H1 (cell line): ENCODE results near the gene HAND1. TPM values are rescaled to one million over a fixed set of nuclear protein-coding genes. Genes with fewer than 3 reads are reported as not detected.

ENCODE experiments used
- CTCF ChIA-PET: fragments of 300-600 bp; sonication (Branson Sonifier 250); formaldehyde crosslinking; loops from one replicate; lab custom pipeline; 2021; ENCODE audit not compliant: partially characterized antibody; lab: Charles Lee
- POLR2A ChIA-PET: fragments of 300-600 bp; sonication (Branson Sonifier 250); formaldehyde crosslinking; loops from one replicate; lab custom pipeline; 2021; ENCODE audit warnings: inconsistent platforms; ENCODE audit not compliant: partially characterized antibody; lab: Charles Lee
- DNase-seq, 2 experiments: peaks; one replicate each; pipeline versions ENCODE4 v3.0.0 to v3.0.0-alpha.2; 2010 to 2022; ENCODE audit warnings: low spot score in 2 of 2, low read depth in 1 of 2, mixed read lengths in 1 of 2
- FAIRE-seq: peaks from 2 replicates; lab custom pipeline; 2011; peaks lifted over from hg19 to GRCh38; lab: Jason Lieb, UNC
- H2AFZ ChIP-seq: 2 replicates; pipeline ENCODE4 v1.8.1; 2012; ENCODE audit warnings: low read length, inconsistent platforms
- H2AK5ac ChIP-seq: 2 replicates; pipeline ENCODE4 v1.6.1; 2013; ENCODE audit warnings: low read depth, low read length
- H2BK120ac ChIP-seq: replicated peaks from 2 replicates; pipeline ENCODE3; 2013; ENCODE audit warnings: low read depth, low read length, inconsistent platforms
- H2BK12ac ChIP-seq: 2 replicates; pipeline ENCODE4 v1.6.1; 2013; ENCODE audit warnings: low read depth, low read length
- H2BK15ac ChIP-seq: 2 replicates; pipeline ENCODE4 v1.6.1; 2013; ENCODE audit warnings: low read length
- H2BK20ac ChIP-seq: 2 replicates; pipeline ENCODE4 v1.6.1; 2013; ENCODE audit warnings: low read length
- H2BK5ac ChIP-seq: 2 replicates; pipeline ENCODE4 v1.6.1; 2013; ENCODE audit warnings: low read depth, low read length
- H3K14ac ChIP-seq: 2 replicates; pipeline ENCODE4 v1.6.1; 2013; ENCODE audit warnings: inconsistent platforms; ENCODE audit not compliant: insufficient read length
- H3K18ac ChIP-seq: 2 replicates; pipeline ENCODE4 v1.6.1; 2013; ENCODE audit warnings: low read length; ENCODE audit errors: extremely low read depth
- H3K23ac ChIP-seq: 2 replicates; pipeline ENCODE4 v1.6.1; 2013; ENCODE audit warnings: inconsistent platforms; ENCODE audit not compliant: insufficient read length
- H3K23me2 ChIP-seq: 2 replicates; pipeline ENCODE4 v1.6.1; 2013; ENCODE audit warnings: low read depth, low read length
- H3K27ac ChIP-seq: 2 replicates; pipeline ENCODE4 v1.6.1; 2011; ENCODE audit warnings: low read depth, low read length, inconsistent platforms
- H3K27me3 ChIP-seq, 4 experiments: replicated peaks in 1 of 4; 1 replicate in 1 of 4; 2 replicates in 3 of 4; pipeline versions ENCODE4 v1.6.1 to v1.8.1; 2011 to 2013; ENCODE audit warnings: low read length in 3 of 4, mild to moderate bottlenecking in 3 of 4, inconsistent platforms in 2 of 4, mixed read lengths in 2 of 4, moderate library complexity in 1 of 4; ENCODE audit not compliant: control insufficient read depth in 3 of 4, insufficient read depth in 3 of 4; ENCODE audit errors: extremely low read depth in 1 of 4
- H3K36me3 ChIP-seq, 4 experiments: 2 replicates each; pipeline versions ENCODE4 v1.6.1 to v1.8.1; 2011 to 2013; ENCODE audit warnings: mild to moderate bottlenecking in 4 of 4, low read length in 3 of 4, moderate library complexity in 2 of 4, control low read depth in 1 of 4, inconsistent platforms in 1 of 4; ENCODE audit not compliant: insufficient read depth in 4 of 4, control insufficient read depth in 2 of 4
- H3K4ac ChIP-seq: replicated peaks from 2 replicates; pipeline ENCODE3; 2013; ENCODE audit warnings: low read length, low read depth, mixed read lengths, inconsistent platforms; ENCODE audit not compliant: insufficient read length
- H3K4me1 ChIP-seq, 4 experiments: replicated peaks in 1 of 4; 1 replicate in 1 of 4; 2 replicates in 3 of 4; pipeline versions ENCODE4 v1.6.1 to v1.8.1; 2011 to 2013; ENCODE audit warnings: low read length in 3 of 4, inconsistent platforms in 2 of 4, mixed read lengths in 1 of 4; ENCODE audit not compliant: insufficient read depth in 4 of 4, control insufficient read depth in 3 of 4
- H3K4me2 ChIP-seq, 2 experiments: 2 replicates each; pipeline versions ENCODE4 v1.6.1 to v1.8.1; 2011 to 2013; ENCODE audit warnings: low read depth in 2 of 2, low read length in 2 of 2, control low read depth in 1 of 2, inconsistent platforms in 1 of 2, mild to moderate bottlenecking in 1 of 2; ENCODE audit not compliant: insufficient read depth in 1 of 2
- H3K4me3 ChIP-seq, 4 experiments: fragments of 200-600, 300-600 bp in 1 of 4; sonication (generic), shearing (Covaris generic), sonication (Bioruptor Twin) in 1 of 4; 2 replicates each; pipeline versions ENCODE4 v1.5.1 to v1.8.1; 2011 to 2016; ENCODE audit warnings: low read length in 4 of 4, low read depth in 3 of 4, control low read depth in 2 of 4, inconsistent platforms in 2 of 4, mild to moderate bottlenecking in 2 of 4, mixed read lengths in 1 of 4, moderate library complexity in 1 of 4; ENCODE audit not compliant: insufficient read depth in 2 of 4; ENCODE audit errors: extremely low read depth in 1 of 4
- H3K56ac ChIP-seq: replicated peaks from 2 replicates; pipeline ENCODE3; 2013; ENCODE audit warnings: low read depth, mild to moderate bottlenecking, mixed read lengths, low read length, inconsistent platforms; ENCODE audit not compliant: insufficient read length
- H3K79me1 ChIP-seq: 2 replicates; pipeline ENCODE4 v1.6.1; 2013; ENCODE audit warnings: low read depth, low read length, control low read depth
- H3K79me2 ChIP-seq, 2 experiments: 2 replicates each; pipeline versions ENCODE4 v1.6.1 to v1.8.1; 2012 to 2013; ENCODE audit warnings: low read length in 2 of 2, mild to moderate bottlenecking in 2 of 2, inconsistent platforms in 1 of 2; ENCODE audit not compliant: insufficient read depth in 2 of 2, control insufficient read depth in 1 of 2
- H3K9ac ChIP-seq, 4 experiments: replicated peaks in 1 of 4; 1 replicate in 1 of 4; 2 replicates in 3 of 4; pipeline versions ENCODE4 v1.6.1 to v1.8.1; 2011 to 2013; ENCODE audit warnings: low read depth in 3 of 4, low read length in 3 of 4, control low read depth in 2 of 4, mild to moderate bottlenecking in 2 of 4, moderate library complexity in 2 of 4, inconsistent platforms in 1 of 4; ENCODE audit errors: extremely low read depth in 1 of 4
- H3K9me3 ChIP-seq, 2 experiments: 2 replicates each; pipeline versions ENCODE4 v1.6.1 to v1.8.1; 2012 to 2013; ENCODE audit warnings: mild to moderate bottlenecking in 2 of 2, moderate library complexity in 2 of 2, control low read depth in 1 of 2, inconsistent platforms in 1 of 2, low read depth in 1 of 2, low read length in 1 of 2, mixed read lengths in 1 of 2; ENCODE audit not compliant: insufficient read depth in 2 of 2
- H4K20me1 ChIP-seq, 2 experiments: replicated peaks in 1 of 2; 2 replicates each; pipeline versions ENCODE3 to v1.8.1; 2011 to 2013; ENCODE audit warnings: inconsistent platforms in 2 of 2, low read length in 2 of 2, mild to moderate bottlenecking in 1 of 2; ENCODE audit not compliant: insufficient read depth in 2 of 2, control insufficient read depth in 1 of 2
- H4K5ac ChIP-seq: 2 replicates; pipeline ENCODE4 v1.6.1; 2013; ENCODE audit warnings: low read length, low read depth, mixed read lengths, inconsistent platforms; ENCODE audit not compliant: insufficient read length
- H4K8ac ChIP-seq: 2 replicates; pipeline ENCODE4 v1.8.0; 2013; ENCODE audit warnings: mild to moderate bottlenecking, moderate library complexity, low read length, inconsistent platforms; ENCODE audit not compliant: insufficient read depth; ENCODE audit errors: extremely low read depth
- H4K91ac ChIP-seq: replicated peaks from 2 replicates; pipeline ENCODE3; 2013; ENCODE audit warnings: low read length, mixed read lengths, inconsistent platforms; ENCODE audit not compliant: insufficient read length
- CHD1 ChIP-seq: IDR thresholded peaks from 2 replicates; pipeline ENCODE4 v1.6.1; 2012; ENCODE audit warnings: low read depth, low read length, improper control_type of control experiment
- CTBP2 ChIP-seq: IDR thresholded peaks from 2 replicates; pipeline ENCODE4 v1.7.0; 2011; ENCODE audit warnings: borderline replicate concordance, mild to moderate bottlenecking, moderate library complexity, mixed read lengths, low read length; ENCODE audit not compliant: insufficient read depth, insufficient read length
- GABPA ChIP-seq: IDR thresholded peaks from 2 replicates; pipeline ENCODE4 v1.6.1; 2011; ENCODE audit warnings: mild to moderate bottlenecking, low read length, moderate library complexity, borderline replicate concordance; ENCODE audit not compliant: insufficient read depth
- RFX5 ChIP-seq: IDR thresholded peaks from 2 replicates; pipeline ENCODE4 v1.6.1; 2011; ENCODE audit warnings: low read depth, low read length, improper control_type of control experiment, borderline replicate concordance
- WGBS, 2 experiments: shearing (Covaris generic) in 1 of 2; methylation state at CpG; one replicate each; pipeline versions ENCODE4 v1.1.6 to v1.1.7; 2013 to 2015; ENCODE audit warnings: low lambda C conversion rate in 2 of 2, mixed read lengths in 2 of 2, inconsistent platforms in 1 of 2, low coverage in 1 of 2, missing lambda C conversion rate in 1 of 2; ENCODE audit not compliant: insufficient replicate concordance in 2 of 2, insufficient coverage in 1 of 2, insufficient read length in 1 of 2; ENCODE audit errors: extremely low coverage in 1 of 2, missing lambda C conversion rate in 1 of 2; 5-methylcytosine and 5-hydroxymethylcytosine counted together
- polyA plus RNA-seq, 7 experiments: library from polyadenylated mRNA; depleted of rRNA in 3 of 7; stranded (reverse) in 5 of 7; unstranded in 2 of 7; fragments of >200 nt in 5 of 7; fragments of 200-250 nt in 2 of 7; gene quantifications; 1 replicate in 5 of 7; 2 replicates in 1 of 7; 4 replicates in 1 of 7; pipeline versions ENCODE4 v1.2.1 to v1.2.3, GENCODE V29; 2011 to 2013; ENCODE audit warnings: missing spikeins in 2 of 7, mixed read lengths in 2 of 7
- total RNA-seq: library from RNA; stranded (reverse); fragmentation: NEBNext Ultra II Directional; extraction: Animal tissue kit (Norgen Biotek cat#: 25700); gene quantifications from 2 replicates; pipeline ENCODE4 v1.2.1, GENCODE V29; 2021

HAND1 gene
- total and polyA plus RNA-seq, 2 of the 8 experiments (the other 6 are each of a cell fraction or from before 2014, with no cell fraction given) = 0.06 TPM; not detected in 1

- Histone ChIP-seq H2BK15ac (no peak overlapping the region), H2BK5ac (no peak overlapping the region), H2BK20ac (no peak overlapping the region), H3K14ac (no peak overlapping the region), H4K20me1 (no peaks in the 10 kb centered on the region), H3K27ac (no peak overlapping the region), H3K27me3 (no peaks in the 10 kb centered on the region), H3K9me3 (peaks cover 3% of the 10 kb centered on the region in 2 experiments; a peak in 1 of 4 replicates), H3K9ac (no peak overlapping the region), H3K23me2 (no peaks in the 10 kb centered on the region), H3K56ac (no peak overlapping the region), H2AFZ (no peak overlapping the region), H3K4me3 (no peak overlapping the region), H3K79me2 (no peaks in the 10 kb centered on the region), H4K8ac (no peak overlapping the region), H4K5ac (no peak overlapping the region), H2BK120ac (no peak overlapping the region), H3K18ac (no peak overlapping the region), H3K36me3 (peaks cover 0 to 31% (median 12%) of the 10 kb centered on the region in 4 experiments; a peak in 7 of 8 replicates), H3K4ac (no peak overlapping the region), H2AK5ac (no peak overlapping the region), H4K91ac (no peak overlapping the region), H3K4me1 (no peaks in the 10 kb centered on the region), H3K79me1 (no peaks in the 10 kb centered on the region), H3K23ac (no peak overlapping the region), H3K4me2 (no peak overlapping the region), H2BK12ac (no peak overlapping the region)
- CTCF ChIA-PET = interaction anchor here (0.7 to 1.8 kb wide), 4 partner anchors 30 to 365 kb away, joined by 3 to 4 read pairs (median 4); no protein-coding TSS in a partner anchor
- TF ChIP-seq RFX5 = no peak
- no peak for TF ChIP-seq GABPA
- TF ChIP-seq CHD1 = no peak
- no peak for TF ChIP-seq CTBP2
- no peak for DNase-seq
- FAIRE-seq = no peak
- 88% methylated on average over 5 of the region's 5 CpGs; no CpG with 5 or more reads in 1 of the 2 experiments for WGBS, 2 experiments
- POLR2A ChIA-PET = interaction anchor here (1.4 kb wide), 1 partner anchor 12 kb away, joined by 3 read pairs; no protein-coding TSS in a partner anchor
These were observed 40.6 kb downstream of the HAND1 start for GRCh38 chr5:154437281-154437965.
